Lung (tissue), 12 donors: Measurements from ENCODE around the gene SYT3. TPM values are rescaled to one million over a fixed set of nuclear protein-coding genes. Genes with fewer than 3 reads are reported as not detected.

Experiments
- ATAC-seq: fragments of 200-7000 bp; cut with Tn5 transposase; one replicate; pipeline ENCODE4 v1.9.1; 2020; ENCODE audit warnings: moderate number of reproducible peaks; ENCODE audit not compliant: insufficient read depth, low FRiP score
- DNase-seq, 3 donors: peaks; one replicate each; pipeline ENCODE4 v3.0.0-alpha.2; 2013 to 2017
- H3K27ac ChIP-seq, 2 donors: one replicate each; pipeline ENCODE4 v1.5.1; 2013; ENCODE audit warnings: mild to moderate bottlenecking in 2 of 2, moderate library complexity in 2 of 2, control low read depth in 1 of 2, inconsistent platforms in 1 of 2, low read depth in 1 of 2, low read length in 1 of 2
- H3K27me3 ChIP-seq, 3 donors: one replicate each; pipeline ENCODE4 v1.5.1; 2013; ENCODE audit warnings: low read length in 2 of 3; ENCODE audit not compliant: control insufficient read depth in 3 of 3, insufficient read depth in 3 of 3
- H3K36me3 ChIP-seq, 4 donors: one replicate each; pipeline ENCODE4 v1.5.1; 2013; ENCODE audit warnings: low read length in 4 of 4, mild to moderate bottlenecking in 1 of 4, moderate library complexity in 1 of 4; ENCODE audit not compliant: control insufficient read depth in 4 of 4, insufficient read depth in 4 of 4
- H3K4me1 ChIP-seq, 5 donors: one replicate each; pipeline ENCODE4 v1.5.1; 2013; ENCODE audit warnings: low read length in 5 of 5, mild to moderate bottlenecking in 2 of 5, moderate library complexity in 1 of 5; ENCODE audit not compliant: control insufficient read depth in 5 of 5, insufficient read depth in 5 of 5
- H3K4me3 ChIP-seq: one replicate; pipeline ENCODE4 v1.5.1; 2013; ENCODE audit warnings: mild to moderate bottlenecking, control low read depth, moderate library complexity
- H3K9ac ChIP-seq, 2 donors: one replicate each; pipeline ENCODE4 v1.5.1; 2013; ENCODE audit warnings: low read length in 2 of 2, control low read depth in 1 of 2; ENCODE audit not compliant: insufficient read depth in 1 of 2
- H3K9me3 ChIP-seq, 4 donors: one replicate each; pipeline ENCODE4 v1.5.1; 2013; ENCODE audit warnings: low read length in 3 of 4, mild to moderate bottlenecking in 1 of 4, moderate library complexity in 1 of 4; ENCODE audit not compliant: control insufficient read depth in 4 of 4, insufficient read depth in 3 of 4
- CTCF ChIP-seq: IDR thresholded peaks from 2 replicates; pipeline ENCODE4 v1.5.1; 2012; ENCODE audit warnings: mild to moderate bottlenecking; ENCODE audit errors: control extremely low read depth, extremely low read depth
- WGBS, 2 donors: extraction: QIAGEN DNeasy Blood & Tissue Kit; methylation state at CpG; one replicate each; pipeline ENCODE4 v1.1.7; 2013; 5-methylcytosine and 5-hydroxymethylcytosine counted together
- polyA plus RNA-seq, 2 donors: library from polyadenylated mRNA; stranded (reverse); fragments of 200-250 nt; gene quantifications; one replicate each; pipeline ENCODE4 v1.2.1, GENCODE V29; 2013
- total RNA-seq, 2 donors: library from RNA; depleted of rRNA in 1 of 2; stranded (reverse); fragments of >200 nt in 1 of 2; gene quantifications; one replicate each; pipeline ENCODE4 v1.2.1, GENCODE V29; 2014 to 2021
- donor health status: control.
- donor health status: control.
- donor health status: Bipolar disorder and iron deficiency.
- donor health status: healthy.
- donor health status: DM: yes; HTN: yes; CAD: no.

SYT3 gene
- total and polyA plus RNA-seq, 4 donors: 0.23 to 1.5 (median 0.70) TPM

GRCh38 chr19:50646074-50646807 is 6.6 kb upstream of the SYT3 start:
- Histone ChIP-seq H3K9me3 (peaks cover 0 to 6% (median 0%) of the 10 kb centered on the region in 4 donors), H3K27ac (no peak overlapping the region), H3K9ac (no peak overlapping the region), H3K4me3 (no peak overlapping the region), H3K36me3 (no peaks in the 10 kb centered on the region), H3K27me3 (peaks cover 3 to 13% (median 3%) of the 10 kb centered on the region in 3 donors), H3K4me1 (no peaks in the 10 kb centered on the region)
- TF ChIP-seq CTCF: no peak
- ATAC-seq (no peak), DNase-seq (no peak)
- WGBS, 2 donors: 53 to 66% methylated on average over 6 of the region's 6 CpGs

GRCh38 chr19:50645107-50645506 is 5.4 kb upstream of the SYT3 start:
- WGBS, 2 donors: 63 to 75% methylated on average over 6 of the region's 6 CpGs
- H3K4me3 ChIP-seq: no peak overlapping the region
- ATAC-seq (no peak), DNase-seq (no peak)
- peaks cover 3 to 13% (median 4%) of the 10 kb centered on the region in 3 donors for H3K27me3 ChIP-seq
- H3K36me3 ChIP-seq: no peaks in the 10 kb centered on the region
- TF ChIP-seq CTCF: no peak
- H3K9ac ChIP-seq: no peak overlapping the region
- no peaks in the 10 kb centered on the region for H3K4me1 ChIP-seq
- H3K9me3 ChIP-seq: peaks cover 0 to 6% (median 0%) of the 10 kb centered on the region in 4 donors
- H3K27ac ChIP-seq: no peak overlapping the region

- no peak overlapping the region for H3K9ac ChIP-seq
- peaks cover 3 to 13% (median 7%) of the 10 kb centered on the region in 3 donors for H3K27me3 ChIP-seq
- no peaks in the 10 kb centered on the region for H3K36me3 ChIP-seq
- no peak overlapping the region for H3K4me3 ChIP-seq
- no peak overlapping the region for H3K27ac ChIP-seq
- TF ChIP-seq CTCF: no peak
- DNase-seq (no peak), ATAC-seq (no peak)
- WGBS, 2 donors: 37 to 67% methylated on average over 1 of the region's 1 CpG
- peaks cover 0 to 2% (median 0%) of the 10 kb centered on the region in 5 donors for H3K4me1 ChIP-seq
- H3K9me3 ChIP-seq: peaks cover 0 to 8% (median 0%) of the 10 kb centered on the region in 4 donors
Observed at GRCh38 chr19:50644315-50644915, 4.7 kb upstream of the SYT3 start.
